ENCODE results near the gene FMNL2. TPM values are rescaled to one million over a fixed set of nuclear protein-coding genes. Genes with fewer than 3 reads are reported as not detected.

FMNL2 gene
- total and polyA plus RNA-seq, 2 of the 4 experiments (the other 2 are of a cell fraction) = 10.9 to 11.4 TPM

DNA sequence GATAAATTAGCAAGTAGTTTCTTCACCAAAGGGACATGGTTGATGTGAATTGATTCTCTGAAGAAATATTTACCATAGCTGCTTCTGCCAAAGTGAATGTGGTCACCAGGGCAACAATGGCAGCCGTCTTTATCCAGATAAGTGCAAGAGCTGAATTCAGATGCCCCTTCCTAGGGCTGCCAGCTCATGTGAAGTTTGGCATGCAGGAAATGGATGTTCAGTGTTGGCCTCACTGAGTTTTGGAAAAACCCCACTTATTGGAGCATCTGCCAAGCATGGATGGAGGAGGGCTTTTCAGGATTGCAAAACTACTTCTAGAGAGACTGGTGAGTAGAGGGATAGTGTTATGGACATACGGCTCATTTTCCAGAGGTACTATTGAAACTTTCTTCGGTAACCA is 80.8 kb downstream of the FMNL2 start:
- Histone ChIP-seq H2AK5ac (ENCODE audit: low read depth, low read length) (no peak overlapping the region), H2AFZ (replicated peaks; ENCODE audit: low read length, poor library complexity) (no peak overlapping the region), H3K9me3 (ENCODE audit: control insufficient read depth, insufficient read depth, low read length) (no peaks in the 10 kb centered on the region), H2BK120ac (ENCODE audit: low read depth, low read length) (no peak overlapping the region), H4K5ac (ENCODE audit: low read depth, low read length) (no peak overlapping the region), H3K9me1 (ENCODE audit: insufficient read depth, low read length) (peaks cover 5% of the 10 kb centered on the region), H3K4me1 (ENCODE audit: control insufficient read depth, insufficient read depth, low read length) (peaks cover 5% of the 10 kb centered on the region), H4K91ac (ENCODE audit: insufficient read depth, low read depth, low read length) (no peak overlapping the region), H3K4ac (ENCODE audit: low read depth, low read length) (no peak overlapping the region), H3K4me3 (ENCODE audit: insufficient read depth, low read depth, low read length) (no peak overlapping the region), H3K4me2 (ENCODE audit: low read depth, low read length) (no peak overlapping the region), H3K27me3 (ENCODE audit: control insufficient read depth, insufficient read depth, low read length) (no peaks in the 10 kb centered on the region), H3K9ac (ENCODE audit: low read depth, low read length) (no peak overlapping the region), H3K36me3 (ENCODE audit: control insufficient read depth, insufficient read depth, low read length) (no peaks in the 10 kb centered on the region), H3K27ac (ENCODE audit: insufficient read depth, low read length) (no peak overlapping the region), H4K8ac (ENCODE audit: low read depth in 2 of 2, low read length in 2 of 2) (no peak overlapping the region), H2BK15ac (ENCODE audit: low read depth, low read length) (no peak overlapping the region), H3K79me1 (ENCODE audit: low read depth in 1 of 2, low read length in 2 of 2) (peaks cover 28 to 43% of the 10 kb centered on the region in 2 experiments), H3K14ac (replicated peaks; ENCODE audit: low read depth, low read length) (no peak overlapping the region), H4K20me1 (ENCODE audit: insufficient read depth, low read length) (no peaks in the 10 kb centered on the region), H3K18ac (ENCODE audit: low read depth, low read length) (no peak overlapping the region), H2BK20ac (ENCODE audit: low read depth, low read length) (no peak overlapping the region), H3K56ac (ENCODE audit: extremely low read depth, insufficient read depth, low read length) (no peak overlapping the region), H2BK5ac (ENCODE audit: low read depth, low read length, poor library complexity, severe bottlenecking) (no peak overlapping the region), H3K23ac (ENCODE audit: low read depth, low read length) (no peak overlapping the region), H2AK9ac (replicated peaks; ENCODE audit: low read depth, low read length, poor library complexity) (no peak overlapping the region)
- BruUV-seq (replicated peaks) = no TSS peak
- no peak for TF ChIP-seq MAZ (IDR thresholded peaks at IDR 0.05; ENCODE audit: borderline replicate concordance, low read depth, low read length)
- TF ChIP-seq CEBPB (IDR thresholded peaks at IDR 0.05; ENCODE audit: low read depth, low read length) = no peak
- TF ChIP-seq MXI1 (IDR thresholded peaks at IDR 0.05; ENCODE audit: borderline replicate concordance, low read depth, low read length) = no peak
- TF ChIP-seq CTCF (conservative IDR thresholded peaks at IDR 0.05; ENCODE audit: low read depth, low read length) = no peak
- TF ChIP-seq RFX5 (IDR thresholded peaks at IDR 0.05; ENCODE audit: low read depth, low read length) = no peak
- TF ChIP-seq RAD21 (IDR thresholded peaks at IDR 0.05; ENCODE audit: low read length) = no peak
- DNase-seq (no peak), ATAC-seq (ENCODE audit: low read depth) (no peak)
- CTCF ChIA-PET = no interaction called here
- no CpG with 5 or more reads among the region's 3 CpGs for WGBS, 2 experiments (ENCODE audit: extremely low coverage in 2 of 2, insufficient read length in 1 of 2)
- in situ Hi-C loops (cut with MboI; ENCODE audit: low sequenced_read_pairs) (no loop called here), dilution Hi-C loops (cut with HindIII; ENCODE audit: low sequenced_read_pairs, unreplicated experiment) (no loop called here), intact Hi-C loops (cut with micrococcal nuclease) (loop anchor here (5.0 kb wide), 1 partner anchor 78 kb away; the partner anchor contains the start of gene FMNL2)
- POLR2A ChIA-PET (ENCODE audit: unreplicated experiment) = no interaction called here

Measured in IMR-90 (cell line).